ENCODE results near the gene COQ6. TPM values are rescaled to one million over a fixed set of nuclear protein-coding genes. Genes with fewer than 3 reads are reported as not detected.
"Not testable (repeated sequence)": the region's sequence is repeated elsewhere in the genome, so short reads cannot be mapped to it uniquely, and the experiment has no call there.

The COQ6 gene
- total RNA-seq: 17.9 and 19.2 TPM in 2 replicates

GRCh38 chr14:73949752-73950734 is at the start of gene COQ6, which contains the start of gene FAM161B:
TSS of gene COQ6 (plus strand) at chr14:73950302. CDS start at chr14:73950333, 31 bp downstream.
TSS of gene FAM161B (minus strand) at chr14:73950094. CDS start at chr14:73950026, 68 bp downstream.
- intact Hi-C loops (cut with micrococcal nuclease): loop anchor here (1.0 to 10.0 kb wide), 7 partner anchors 64 to 814 kb away; partner anchors contain the start of genes ALDH6A1, BBOF1, ENTPD5 and LIN52

DNA sequence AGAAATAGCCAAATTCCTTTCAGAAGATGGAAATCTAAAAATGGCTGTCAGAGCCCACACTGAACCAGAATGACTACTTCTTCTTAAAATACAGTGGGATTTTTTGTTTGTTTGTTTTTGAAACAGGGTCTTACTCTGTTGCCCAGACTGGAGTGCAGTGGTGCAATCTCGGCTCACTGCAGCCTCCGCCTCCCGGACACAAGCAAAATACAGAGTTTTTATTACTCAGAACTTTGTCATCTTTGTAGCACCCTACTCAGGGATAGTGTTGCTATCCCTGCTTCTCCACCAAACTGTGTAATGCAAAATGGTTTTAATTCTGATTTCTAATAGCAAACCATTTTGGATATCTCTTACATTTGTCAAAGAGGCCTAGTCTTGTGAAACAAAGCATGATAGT is 47.1 kb upstream of the COQ6 start:
- H3K27me3 Mint-ChIP-seq (ENCODE audit: insufficient read depth): no peaks in the 10 kb centered on the region
- H3K9me3 Mint-ChIP-seq: no peaks in the 10 kb centered on the region
- no peaks in the 10 kb centered on the region for H3K4me1 Mint-ChIP-seq (ENCODE audit: low read depth)
- peaks cover 36% of the 10 kb centered on the region for H3K36me3 Mint-ChIP-seq (ENCODE audit: low read depth)
- intact Hi-C loops (cut with micrococcal nuclease): no loop called here
- no peak overlapping the region for H3K27ac Mint-ChIP-seq
- H3K4me3 Mint-ChIP-seq: no peak overlapping the region
- DNase-seq (ENCODE audit: low spot score): no peak

More at GRCh38 chr14:73949752-73950734, at the start of gene COQ6, which contains the start of gene FAM161B:
- Mint-ChIP-seq H3K4me1 (ENCODE audit: low read depth) (peaks cover 21% of the 10 kb centered on the region), H3K4me3 (peak within 1 kb of the TSS; percentile 99), H3K36me3 (ENCODE audit: low read depth) (peaks cover 8% of the 10 kb centered on the region), H3K9me3 (no peaks in the 10 kb centered on the region), H3K27ac (peak within 1 kb of the TSS; percentile 88), H3K27me3 (ENCODE audit: insufficient read depth) (no peaks in the 10 kb centered on the region)
- peak; percentile 93 for DNase-seq (ENCODE audit: low spot score)

DNA sequence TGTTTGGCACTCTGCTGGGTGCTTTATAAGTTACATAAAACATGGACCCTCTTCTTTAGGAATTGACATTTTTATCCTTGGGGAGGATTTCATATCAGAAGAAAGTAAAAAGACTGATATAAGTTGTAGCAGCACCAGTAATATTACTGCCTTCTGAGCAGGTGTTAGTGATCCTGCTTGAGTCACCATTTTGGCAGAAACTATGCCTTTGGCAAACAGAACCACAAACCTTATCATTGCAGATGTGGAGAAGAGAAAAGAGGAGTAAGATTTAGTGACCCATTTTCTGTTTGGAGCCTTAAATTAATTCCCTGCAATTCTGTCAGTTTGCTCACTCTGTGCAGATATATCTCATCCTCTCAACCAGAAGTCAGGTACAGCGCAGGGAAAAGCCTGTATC is 40.4 kb upstream of the COQ6 start:
- DNase-seq (ENCODE audit: low spot score): no peak
- intact Hi-C loops (cut with micrococcal nuclease): no loop called here
- H3K27me3 Mint-ChIP-seq (ENCODE audit: insufficient read depth): no peaks in the 10 kb centered on the region
- H3K4me1 Mint-ChIP-seq (ENCODE audit: low read depth): peaks cover 6% of the 10 kb centered on the region
- no peak overlapping the region for H3K4me3 Mint-ChIP-seq
- peaks cover 9% of the 10 kb centered on the region for H3K9me3 Mint-ChIP-seq
- no peak overlapping the region for H3K27ac Mint-ChIP-seq
- peaks cover 68% of the 10 kb centered on the region for H3K36me3 Mint-ChIP-seq (ENCODE audit: low read depth)

GRCh38 chr14:73913256-73913655 is 36.8 kb upstream of the COQ6 start:
- DNase-seq (ENCODE audit: low spot score): no peak
- peaks cover 9% of the 10 kb centered on the region for H3K9me3 Mint-ChIP-seq
- no peak overlapping the region for H3K27ac Mint-ChIP-seq
- no peaks in the 10 kb centered on the region for H3K27me3 Mint-ChIP-seq (ENCODE audit: insufficient read depth)
- intact Hi-C loops (cut with micrococcal nuclease): no loop called here
- peaks cover 6% of the 10 kb centered on the region for H3K4me1 Mint-ChIP-seq (ENCODE audit: low read depth)
- peaks cover 55% of the 10 kb centered on the region for H3K36me3 Mint-ChIP-seq (ENCODE audit: low read depth)
- no peak overlapping the region for H3K4me3 Mint-ChIP-seq

DNA sequence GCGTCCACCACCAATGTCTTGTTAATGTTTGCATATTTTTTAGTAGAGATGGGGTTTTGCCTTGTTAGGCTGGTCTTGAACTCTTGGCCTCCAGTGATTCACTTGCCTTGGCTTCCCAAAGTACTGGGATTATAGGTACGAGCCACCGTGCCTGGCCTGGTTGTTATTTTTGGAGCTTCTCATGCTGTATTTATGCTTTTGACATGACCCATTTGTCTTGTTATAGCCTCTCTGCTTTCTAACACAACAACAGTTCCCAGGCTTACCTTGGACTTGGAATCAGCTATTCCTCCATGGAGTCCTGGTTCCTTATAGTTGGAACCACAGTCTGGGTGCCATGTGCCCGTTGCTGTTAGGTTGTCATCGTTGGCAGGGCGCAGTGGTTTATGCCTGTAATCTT is 33.8 kb upstream of the COQ6 start:
- Mint-ChIP-seq H3K4me1 (ENCODE audit: low read depth) (peaks cover under 1% of the 10 kb centered on the region), H3K36me3 (ENCODE audit: low read depth) (peaks cover 45% of the 10 kb centered on the region), H3K27ac (no peak overlapping the region), H3K4me3 (no peak overlapping the region), H3K27me3 (ENCODE audit: insufficient read depth) (no peaks in the 10 kb centered on the region), H3K9me3 (peaks cover 9% of the 10 kb centered on the region)
- no peak for DNase-seq (ENCODE audit: low spot score)
- intact Hi-C loops (cut with micrococcal nuclease): no loop called here

DNA sequence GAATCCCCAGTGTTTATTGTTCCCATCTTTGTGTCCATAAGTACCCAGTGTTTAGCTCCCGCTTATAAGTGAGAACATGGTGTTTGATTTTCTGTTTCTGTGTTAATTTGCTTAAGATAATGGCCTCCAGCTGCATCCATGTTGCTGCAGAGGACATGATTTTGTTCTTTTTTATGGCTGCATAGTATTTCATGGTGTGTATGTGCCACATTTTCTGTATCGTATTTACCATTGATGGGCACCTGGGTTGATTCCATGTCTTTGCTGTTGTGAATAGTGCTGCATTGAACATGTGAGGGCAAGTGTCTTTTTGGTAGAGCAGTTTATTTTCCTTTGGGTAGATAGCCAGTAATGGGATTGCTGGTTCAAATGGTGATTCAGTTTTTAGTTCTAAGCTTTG is 30.6 kb upstream of the COQ6 start:
- DNase-seq (ENCODE audit: low spot score); H3K4me1 Mint-ChIP-seq (ENCODE audit: low read depth); H3K4me3 Mint-ChIP-seq; H3K9me3 Mint-ChIP-seq; H3K27me3 Mint-ChIP-seq (ENCODE audit: insufficient read depth); H3K27ac Mint-ChIP-seq; intact Hi-C loops (cut with micrococcal nuclease): not testable (repeated sequence)
- peaks cover 44% of the 10 kb centered on the region for H3K36me3 Mint-ChIP-seq (ENCODE audit: low read depth)

DNA sequence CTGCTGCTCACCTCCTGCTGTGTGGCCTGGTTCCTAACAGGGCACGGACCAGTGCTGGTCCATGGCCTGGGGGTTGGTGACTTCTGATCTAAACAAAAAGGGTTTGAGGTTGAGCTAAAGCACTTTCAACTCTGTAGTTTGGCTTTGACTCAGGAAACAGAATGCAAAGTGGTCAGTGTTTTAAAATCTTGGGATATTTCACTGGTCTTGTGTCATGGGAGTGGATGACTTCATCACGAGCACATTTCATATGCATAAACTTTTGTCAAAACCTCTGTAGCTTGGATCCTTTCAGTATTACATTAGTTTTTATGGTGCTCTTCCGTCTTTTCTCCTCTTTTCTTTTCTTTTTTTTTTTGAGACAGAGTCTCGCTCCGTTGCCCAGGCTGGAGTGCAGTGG is 25.8 kb upstream of the COQ6 start:
- Mint-ChIP-seq H3K4me1 (ENCODE audit: low read depth) (no peaks in the 10 kb centered on the region), H3K9me3 (no peaks in the 10 kb centered on the region), H3K27ac (no peak overlapping the region), H3K27me3 (ENCODE audit: insufficient read depth) (no peaks in the 10 kb centered on the region), H3K4me3 (no peak overlapping the region), H3K36me3 (ENCODE audit: low read depth) (peaks cover 69% of the 10 kb centered on the region)
- intact Hi-C loops (cut with micrococcal nuclease): no loop called here
- DNase-seq (ENCODE audit: low spot score): no peak

DNA sequence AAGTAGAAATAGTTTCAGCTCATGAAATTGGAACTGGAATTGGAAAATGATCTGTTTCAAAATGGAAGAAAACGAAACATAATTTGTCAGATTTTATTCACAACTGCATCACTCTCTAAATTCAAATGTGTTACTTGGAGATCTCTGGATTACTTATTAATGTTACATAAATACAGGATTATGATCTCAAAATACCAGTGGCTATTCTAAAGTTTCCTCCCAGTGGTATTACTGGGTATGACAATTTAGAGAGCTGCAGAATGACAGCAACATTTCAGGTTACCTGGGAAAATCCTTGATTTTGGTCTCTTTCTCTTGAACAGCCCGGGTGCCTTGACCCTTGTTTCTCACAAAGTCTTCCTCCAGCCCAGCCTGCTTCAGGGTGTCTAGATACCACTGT is 14.4 kb upstream of the COQ6 start:
- Mint-ChIP-seq H3K27me3 (ENCODE audit: insufficient read depth) (no peaks in the 10 kb centered on the region), H3K4me1 (ENCODE audit: low read depth) (peaks cover 6% of the 10 kb centered on the region), H3K4me3 (no peak overlapping the region), H3K36me3 (ENCODE audit: low read depth) (peaks cover 25% of the 10 kb centered on the region), H3K9me3 (no peaks in the 10 kb centered on the region), H3K27ac (no peak overlapping the region)
- DNase-seq (ENCODE audit: low spot score): no peak
- intact Hi-C loops (cut with micrococcal nuclease): no loop called here

- Mint-ChIP-seq H3K4me1 (ENCODE audit: low read depth) (no peaks in the 10 kb centered on the region), H3K9me3 (no peaks in the 10 kb centered on the region), H3K4me3 (no peak overlapping the region), H3K27me3 (ENCODE audit: insufficient read depth) (no peaks in the 10 kb centered on the region), H3K36me3 (ENCODE audit: low read depth) (peaks cover 19% of the 10 kb centered on the region), H3K27ac (no peak overlapping the region)
- intact Hi-C loops (cut with micrococcal nuclease): no loop called here
- DNase-seq (ENCODE audit: low spot score): no peak
Measured at GRCh38 chr14:73936548-73936947, 13.6 kb upstream of the COQ6 start.

DNA sequence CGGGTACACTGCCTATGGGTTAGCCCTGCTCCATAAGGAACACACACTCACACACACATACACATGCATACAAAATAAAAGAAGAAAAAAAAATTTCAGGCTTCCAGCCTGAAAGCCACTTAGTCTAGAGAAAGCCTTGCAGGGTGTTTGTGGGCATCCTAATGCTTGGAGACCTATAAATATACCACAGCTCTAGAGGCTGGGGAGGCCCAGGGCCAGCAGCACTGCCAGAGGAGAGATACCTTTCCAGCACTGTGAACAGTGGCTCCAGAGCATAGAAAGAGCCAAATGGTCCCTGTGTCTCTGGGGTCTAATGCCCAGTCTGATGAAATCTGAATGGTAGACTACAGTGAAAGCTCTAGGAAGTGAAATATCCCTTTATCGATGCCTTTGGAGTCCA is 13.1 kb upstream of the COQ6 start:
- Mint-ChIP-seq H3K27me3 (ENCODE audit: insufficient read depth) (no peaks in the 10 kb centered on the region), H3K36me3 (ENCODE audit: low read depth) (peaks cover 16% of the 10 kb centered on the region), H3K9me3 (no peaks in the 10 kb centered on the region), H3K27ac (no peak overlapping the region), H3K4me1 (ENCODE audit: low read depth) (no peaks in the 10 kb centered on the region), H3K4me3 (no peak overlapping the region)
- no peak for DNase-seq (ENCODE audit: low spot score)
- intact Hi-C loops (cut with micrococcal nuclease): no loop called here

DNA sequence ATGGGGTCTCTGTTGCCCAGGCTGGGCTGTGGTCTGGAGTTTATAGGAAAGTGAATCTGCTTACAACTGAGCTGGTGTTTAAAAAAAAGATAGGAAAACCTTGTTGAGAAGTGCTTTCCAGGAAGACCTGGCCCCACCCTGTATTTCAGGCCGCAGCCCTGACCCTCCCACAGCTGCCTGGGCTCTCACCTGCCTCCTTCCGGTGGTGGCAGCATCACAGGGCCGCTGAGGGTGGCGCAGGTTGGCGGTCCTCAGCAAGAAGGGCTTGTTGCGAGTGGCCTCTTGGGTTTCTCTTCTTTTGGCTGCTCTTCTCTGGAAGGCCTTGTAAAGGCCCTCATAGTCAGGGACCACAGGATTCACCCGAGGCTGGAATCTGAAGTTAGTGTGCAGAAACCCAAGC is 7.9 kb upstream of the COQ6 start:
- H3K36me3 Mint-ChIP-seq (ENCODE audit: low read depth): no peaks in the 10 kb centered on the region
- no peak for DNase-seq (ENCODE audit: low spot score)
- H3K4me3 Mint-ChIP-seq: no peak overlapping the region
- H3K27ac Mint-ChIP-seq: no peak overlapping the region
- H3K9me3 Mint-ChIP-seq: no peaks in the 10 kb centered on the region
- intact Hi-C loops (cut with micrococcal nuclease): no loop called here
- H3K27me3 Mint-ChIP-seq (ENCODE audit: insufficient read depth): no peaks in the 10 kb centered on the region
- peaks cover 5% of the 10 kb centered on the region for H3K4me1 Mint-ChIP-seq (ENCODE audit: low read depth)

DNA sequence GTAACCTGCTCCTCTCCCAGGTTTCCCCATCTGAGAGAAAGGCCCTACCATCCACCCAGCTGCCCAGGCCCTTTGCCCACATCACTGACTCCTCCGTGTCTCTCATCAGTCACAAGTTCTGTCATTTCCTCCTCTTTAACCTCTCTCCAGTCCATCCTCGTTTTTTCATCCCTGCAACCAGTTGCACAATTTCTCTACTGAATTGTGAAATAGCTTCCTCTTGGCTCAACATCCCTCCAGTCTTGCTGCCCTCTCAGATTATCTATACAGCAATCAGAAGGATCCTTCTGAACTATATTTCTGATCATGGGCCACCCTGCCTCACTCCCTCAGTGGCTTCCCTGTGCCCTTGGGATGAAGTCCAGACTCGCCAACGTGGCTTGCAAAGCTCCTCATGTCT is 7.0 kb upstream of the COQ6 start:
- Mint-ChIP-seq H3K4me3 (no peak overlapping the region), H3K4me1 (ENCODE audit: low read depth) (peaks cover 5% of the 10 kb centered on the region), H3K36me3 (ENCODE audit: low read depth) (no peaks in the 10 kb centered on the region), H3K9me3 (no peaks in the 10 kb centered on the region), H3K27ac (no peak overlapping the region), H3K27me3 (ENCODE audit: insufficient read depth) (no peaks in the 10 kb centered on the region)
- intact Hi-C loops (cut with micrococcal nuclease): no loop called here
- DNase-seq (ENCODE audit: low spot score): no peak

DNA sequence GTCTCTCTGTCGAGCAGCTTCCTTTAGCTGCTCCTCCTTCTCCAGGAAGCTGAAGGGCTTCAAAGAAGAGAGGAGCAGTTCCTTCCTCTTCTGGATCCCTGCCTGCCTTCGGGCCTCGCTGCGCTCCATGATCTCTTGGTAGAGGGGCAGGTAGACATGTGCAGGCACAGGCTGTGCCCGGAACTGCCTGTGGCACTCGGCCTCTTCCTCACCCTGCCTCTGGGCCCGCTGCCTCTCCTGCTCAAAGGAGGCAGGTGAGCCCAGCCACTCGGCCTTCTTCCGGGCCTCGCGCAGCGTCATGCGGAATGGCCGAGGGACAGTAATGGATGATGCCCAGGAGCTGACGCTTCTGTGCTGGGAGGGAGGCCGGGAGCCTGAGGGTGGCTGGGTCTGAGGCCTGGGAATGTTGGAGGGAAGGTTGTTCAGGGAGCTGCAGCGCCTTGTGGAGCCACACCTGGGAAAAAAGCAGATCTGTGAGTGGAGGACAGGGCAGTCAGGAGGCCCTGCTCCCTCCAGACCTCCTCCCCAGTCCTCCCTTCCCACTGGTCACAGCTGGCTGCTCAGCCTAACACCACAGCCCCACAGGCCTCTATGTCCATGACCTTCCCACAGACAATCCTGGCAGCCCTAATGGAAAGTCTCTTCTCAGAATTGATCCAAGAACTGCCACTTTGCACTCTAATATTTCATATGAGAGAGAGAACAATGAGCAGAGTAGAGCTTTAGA is 5.5 kb upstream of the COQ6 start:
- H3K4me3 Mint-ChIP-seq: no peak overlapping the region
- no peaks in the 10 kb centered on the region for H3K9me3 Mint-ChIP-seq
- intact Hi-C loops (cut with micrococcal nuclease): no loop called here
- no peak overlapping the region for H3K27ac Mint-ChIP-seq
- H3K27me3 Mint-ChIP-seq (ENCODE audit: insufficient read depth): no peaks in the 10 kb centered on the region
- DNase-seq (ENCODE audit: low spot score): no peak
- H3K36me3 Mint-ChIP-seq (ENCODE audit: low read depth): no peaks in the 10 kb centered on the region
- peaks cover 5% of the 10 kb centered on the region for H3K4me1 Mint-ChIP-seq (ENCODE audit: low read depth)
